PC-9 (cell line): ENCODE measurements around the gene TAS1R3. TPM values are rescaled to one million over a fixed set of nuclear protein-coding genes. Genes with fewer than 3 reads are reported as not detected.

Experiments used
- BruUV-seq: library from RNA; stranded (reverse); fragments of 400-500 nt; replicated peaks from 2 replicates; lab custom pipeline; 2021; lab: Mats Ljungman, UMichigan
- CTCF ChIA-PET: fragments of 300-600 bp; sonication (Branson Sonifier 250); formaldehyde crosslinking; loops from one replicate; lab custom pipeline; 2022; ENCODE audit warnings: antibody characterized with exemption; lab: Charles Lee
- POLR2A ChIA-PET: fragments of 300-600 bp; sonication (Branson Sonifier 250); formaldehyde crosslinking; loops from one replicate; lab custom pipeline; 2022; ENCODE audit warnings: antibody characterized with exemption; ENCODE audit not compliant: unreplicated experiment; lab: Charles Lee
- DNase-seq, 2 experiments: peaks; one replicate each; pipeline versions ENCODE4 v3.0.0 to v3.0.0-alpha.2; 2015 to 2022; ENCODE audit warnings: mixed read lengths in 1 of 2
- H2AFZ ChIP-seq: fragments of 200-600 bp; sonication (generic); 2 replicates; pipeline ENCODE4 v1.8.1; 2017; ENCODE audit warnings: antibody characterized with exemption
- H3F3A ChIP-seq: fragments of 200-600 bp; sonication (generic); 2 replicates; pipeline ENCODE4 v1.8.1; 2017; ENCODE audit warnings: antibody characterized with exemption, mild to moderate bottlenecking, low read depth; ENCODE audit not compliant: insufficient read depth
- H3K27ac ChIP-seq: fragments of 200-600 bp; sonication (generic); 2 replicates; pipeline ENCODE4 v1.6.1; 2016; ENCODE audit warnings: mixed run types
- H3K27me3 ChIP-seq: fragments of 200-600 bp; sonication (generic); 2 replicates; pipeline ENCODE4 v1.6.1; 2016; ENCODE audit warnings: low read depth, mixed run types; ENCODE audit not compliant: insufficient read depth
- H3K36me3 ChIP-seq: fragments of 200-600 bp; sonication (generic); 2 replicates; pipeline ENCODE4 v1.6.1; 2016; ENCODE audit warnings: low read depth, mixed run types
- H3K4me1 ChIP-seq: fragments of 200-600 bp; sonication (generic); replicated peaks from 2 replicates; pipeline ENCODE4 v1.6.1; 2016; ENCODE audit warnings: mixed run types; ENCODE audit not compliant: insufficient read depth
- H3K4me2 ChIP-seq: fragments of 200-600 bp; sonication (generic); 2 replicates; pipeline ENCODE4 v1.6.1; 2017; ENCODE audit warnings: mixed run types
- H3K4me3 ChIP-seq: fragments of 200-600 bp; sonication (generic); 2 replicates; pipeline ENCODE4 v1.6.1; 2016; ENCODE audit warnings: mixed run types
- H3K79me2 ChIP-seq: fragments of 200-600 bp; sonication (generic); 2 replicates; pipeline ENCODE4 v1.6.1; 2017; ENCODE audit warnings: low read depth, mixed run types
- H3K9me2 ChIP-seq: fragments of 200-600 bp; sonication (generic); 2 replicates; pipeline ENCODE4 v1.8.1; 2017; ENCODE audit warnings: mild to moderate bottlenecking; ENCODE audit not compliant: insufficient read depth
- H3K9me3 ChIP-seq: fragments of 200-600 bp; sonication (generic); 2 replicates; pipeline ENCODE4 v1.8.1; 2016; ENCODE audit warnings: low read depth; ENCODE audit not compliant: insufficient read depth
- H4K20me1 ChIP-seq: fragments of 200-600 bp; sonication (generic); 2 replicates; pipeline ENCODE4 v1.8.1; 2017; ENCODE audit not compliant: insufficient read depth
- CTCF ChIP-seq: fragments of 200-600 bp; sonication (generic); conservative IDR thresholded peaks from 2 replicates; pipeline ENCODE4 v1.6.1; 2017; ENCODE audit warnings: mixed run types, antibody characterized with exemption, mild to moderate bottlenecking, moderate library complexity
- EZH2 ChIP-seq: fragments of 200-600 bp; sonication (generic); IDR thresholded peaks from 2 replicates; pipeline ENCODE4 v1.8.0; 2017; ENCODE audit warnings: antibody characterized with exemption, low read depth
- intact Hi-C: fragments of 100-400 bp; cut with micrococcal nuclease; formaldehyde crosslinking; loops from one replicate; pipeline ENCODE4 v1.10.0; 2022; ENCODE audit not compliant: unreplicated experiment
- total RNA-seq: library from RNA; stranded (reverse); gene quantifications from 2 replicates; pipeline ENCODE4 v1.2.3, GENCODE V29; 2021

The TAS1R3 gene
- total RNA-seq, 1 experiment from 2014 or later = 0.57 TPM

DNA sequence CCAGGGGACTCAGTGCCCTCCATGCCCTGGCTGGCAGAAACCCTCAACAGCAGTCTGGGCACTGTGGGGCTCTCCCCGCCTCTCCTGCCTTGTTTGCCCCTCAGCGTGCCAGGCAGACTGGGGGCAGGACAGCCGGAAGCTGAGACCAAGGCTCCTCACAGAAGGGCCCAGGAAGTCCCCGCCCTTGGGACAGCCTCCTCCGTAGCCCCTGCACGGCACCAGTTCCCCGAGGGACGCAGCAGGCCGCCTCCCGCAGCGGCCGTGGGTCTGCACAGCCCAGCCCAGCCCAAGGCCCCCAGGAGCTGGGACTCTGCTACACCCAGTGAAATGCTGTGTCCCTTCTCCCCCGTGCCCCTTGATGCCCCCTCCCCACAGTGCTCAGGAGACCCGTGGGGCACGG lies 2.8 kb upstream of the TAS1R3 start:
- BruUV-seq = no TSS peak
- Histone ChIP-seq H2AFZ (no peak overlapping the region), H3K27me3 (no peaks in the 10 kb centered on the region), H3K36me3 (no peaks in the 10 kb centered on the region), H3K27ac (no peak overlapping the region), H3K9me2 (no peaks in the 10 kb centered on the region), H3F3A (peaks cover 45% of the 10 kb centered on the region; the same call in 1 of the 2 replicates), H3K4me2 (no peak overlapping the region), H3K79me2 (peaks cover 35% of the 10 kb centered on the region), H4K20me1 (peaks cover 8% of the 10 kb centered on the region), H3K4me3 (no peak overlapping the region), H3K4me1 (peaks cover 30% of the 10 kb centered on the region), H3K9me3 (no peaks in the 10 kb centered on the region)
- ChIA-PET CTCF (no interaction called here), POLR2A (no interaction called here)
- intact Hi-C loops = no loop called here
- TF ChIP-seq EZH2 (no peak), CTCF (no peak)
- DNase-seq = no peak

- no peak overlapping the region for H3K4me3 ChIP-seq
- no peaks in the 10 kb centered on the region for H3K9me3 ChIP-seq
- TF ChIP-seq CTCF = no peak
- TF ChIP-seq EZH2 = no peak
- CTCF ChIA-PET = no interaction called here
- peaks cover 4% of the 10 kb centered on the region; the same call in 1 of the 2 replicates for H4K20me1 ChIP-seq
- H3K27me3 ChIP-seq = no peaks in the 10 kb centered on the region
- 0 out of 2 replicates have a peak overlapping the region, but pooled peaks have one; percentile 65 for H3K4me2 ChIP-seq
- no TSS peak for BruUV-seq
- no peak overlapping the region for H3K27ac ChIP-seq
- DNase-seq = no peak
- no peak overlapping the region for H2AFZ ChIP-seq
- intact Hi-C loops = loop anchor here (2.0 kb wide), 1 partner anchor 15 kb away; no protein-coding TSS in a partner anchor
- peaks cover 27% of the 10 kb centered on the region for H3K79me2 ChIP-seq
- no peaks in the 10 kb centered on the region for H3K36me3 ChIP-seq
- no peaks in the 10 kb centered on the region for H3K9me2 ChIP-seq
- H3K4me1 ChIP-seq = peaks cover 26% of the 10 kb centered on the region
- peaks cover 41% of the 10 kb centered on the region; the same call in 1 of the 2 replicates for H3F3A ChIP-seq
- POLR2A ChIA-PET = no interaction called here
Measured at GRCh38 chr1:1329304-1330210, 1.5 kb upstream of the TAS1R3 start.

- Histone ChIP-seq H3K27me3 (no peaks in the 10 kb centered on the region), H3K9me3 (no peaks in the 10 kb centered on the region), H3F3A (peaks cover 35% of the 10 kb centered on the region; the same call in 1 of the 2 replicates), H3K4me3 (no peak overlapping the region), H3K4me1 (peaks cover 26% of the 10 kb centered on the region), H3K27ac (peak overlapping the region; percentile 10; the same call in 1 of the 2 replicates), H3K4me2 (peak overlapping the region; percentile 65), H3K79me2 (peaks cover 19% of the 10 kb centered on the region), H3K36me3 (no peaks in the 10 kb centered on the region), H4K20me1 (peaks cover 4% of the 10 kb centered on the region; the same call in 1 of the 2 replicates), H2AFZ (no peak overlapping the region), H3K9me2 (no peaks in the 10 kb centered on the region)
- peak in 1 of 2 experiments; percentile 73 for DNase-seq
- intact Hi-C loops = loop anchor here (2.0 kb wide), 1 partner anchor 14 kb away; no protein-coding TSS in a partner anchor
- CTCF ChIA-PET = no interaction called here
- BruUV-seq = no TSS peak
- TF ChIP-seq CTCF (no peak), EZH2 (no peak)
- POLR2A ChIA-PET = no interaction called here
Measured at GRCh38 chr1:1330366-1331067, 563 bp upstream of the TAS1R3 start.
